ENCODE measurements around the gene DENND2A. TPM values are rescaled to one million over a fixed set of nuclear protein-coding genes. Genes with fewer than 3 reads are reported as not detected.

Gene DENND2A
- total RNA-seq, 4 donors from 2014 or later, result 2.0 to 10.9 (median 5.1) TPM

GRCh38 chr7:140581411-140581810 is 59.2 kb downstream of the DENND2A start:
- intact Hi-C loops (cut with DNase I), result no loop called here
- no peak overlapping the region for H3K27ac ChIP-seq
- DNase-seq, result no peak
- 85 to 88% methylated on average over 8 to 10 of the region's 10 CpGs for WGBS, 2 donors
- no peak for TF ChIP-seq POLR2A (IDR thresholded peaks at IDR 0.05)
- TF ChIP-seq, protein P1, sequence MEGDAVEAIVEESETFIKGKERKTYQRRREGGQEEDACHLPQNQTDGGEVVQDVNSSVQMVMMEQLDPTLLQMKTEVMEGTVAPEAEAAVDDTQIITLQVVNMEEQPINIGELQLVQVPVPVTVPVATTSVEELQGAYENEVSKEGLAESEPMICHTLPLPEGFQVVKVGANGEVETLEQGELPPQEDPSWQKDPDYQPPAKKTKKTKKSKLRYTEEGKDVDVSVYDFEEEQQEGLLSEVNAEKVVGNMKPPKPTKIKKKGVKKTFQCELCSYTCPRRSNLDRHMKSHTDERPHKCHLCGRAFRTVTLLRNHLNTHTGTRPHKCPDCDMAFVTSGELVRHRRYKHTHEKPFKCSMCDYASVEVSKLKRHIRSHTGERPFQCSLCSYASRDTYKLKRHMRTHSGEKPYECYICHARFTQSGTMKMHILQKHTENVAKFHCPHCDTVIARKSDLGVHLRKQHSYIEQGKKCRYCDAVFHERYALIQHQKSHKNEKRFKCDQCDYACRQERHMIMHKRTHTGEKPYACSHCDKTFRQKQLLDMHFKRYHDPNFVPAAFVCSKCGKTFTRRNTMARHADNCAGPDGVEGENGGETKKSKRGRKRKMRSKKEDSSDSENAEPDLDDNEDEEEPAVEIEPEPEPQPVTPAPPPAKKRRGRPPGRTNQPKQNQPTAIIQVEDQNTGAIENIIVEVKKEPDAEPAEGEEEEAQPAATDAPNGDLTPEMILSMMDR (IDR thresholded peaks at IDR 0.05), result no peak
- no peaks in the 10 kb centered on the region for H3K27me3 ChIP-seq
- no peak overlapping the region for H3K4me3 ChIP-seq (replicated peaks in 1 of 3)
- no peaks in the 10 kb centered on the region for H3K36me3 ChIP-seq
- no peaks in the 10 kb centered on the region for H3K9me3 ChIP-seq
- H3K4me1 ChIP-seq, result no peaks in the 10 kb centered on the region

DNA sequence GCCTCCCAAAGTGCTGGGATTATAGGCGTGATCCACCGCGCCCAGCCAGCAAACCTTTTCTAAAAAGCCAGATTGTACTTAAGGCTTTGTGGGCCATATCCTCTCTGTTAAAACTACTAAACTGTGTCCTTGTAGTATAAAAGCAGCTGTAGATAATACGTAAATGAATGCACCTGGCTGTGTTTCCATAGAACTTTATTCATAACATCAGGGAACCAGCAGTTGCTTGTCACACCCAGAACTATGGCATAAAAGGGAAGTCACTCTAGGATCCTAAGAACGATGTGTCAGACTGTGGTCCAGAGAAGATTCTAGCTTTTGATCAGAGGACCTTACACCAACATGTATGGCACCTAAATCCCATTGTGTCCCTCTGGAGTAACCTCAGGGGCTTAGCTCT is 63.0 kb downstream of the DENND2A start:
- no peak for DNase-seq
- Histone ChIP-seq H3K27me3 (no peaks in the 10 kb centered on the region), H3K27ac (no peak overlapping the region), H3K36me3 (no peaks in the 10 kb centered on the region), H3K9me3 (no peaks in the 10 kb centered on the region), H3K4me3 (replicated peaks in 1 of 3) (no peak overlapping the region), H3K4me1 (no peaks in the 10 kb centered on the region)
- intact Hi-C loops (cut with DNase I), result no loop called here
- TF ChIP-seq, protein P1 (IDR thresholded peaks at IDR 0.05), result no peak
- TF ChIP-seq POLR2A (IDR thresholded peaks at IDR 0.05), result no peak
- WGBS, 2 donors, result 96 to 99% methylated on average over 5 of the region's 5 CpGs

- Histone ChIP-seq H3K4me3 (replicated peaks in 1 of 3) (no peak overlapping the region), H3K27me3 (no peaks in the 10 kb centered on the region), H3K9me3 (no peaks in the 10 kb centered on the region), H3K27ac (no peak overlapping the region), H3K36me3 (no peaks in the 10 kb centered on the region), H3K4me1 (no peaks in the 10 kb centered on the region)
- TF ChIP-seq, protein P1 (IDR thresholded peaks at IDR 0.05), result no peak
- no peak for TF ChIP-seq POLR2A (IDR thresholded peaks at IDR 0.05)
- intact Hi-C loops (cut with DNase I), result no loop called here
- whole genome bisulfite sequencing, 2 donors, result 81% methylated on average over 1 of the region's 1 CpG
- DNase-seq, result no peak
Observed at GRCh38 chr7:140576589-140576988, 64.0 kb downstream of the DENND2A start.

DNA sequence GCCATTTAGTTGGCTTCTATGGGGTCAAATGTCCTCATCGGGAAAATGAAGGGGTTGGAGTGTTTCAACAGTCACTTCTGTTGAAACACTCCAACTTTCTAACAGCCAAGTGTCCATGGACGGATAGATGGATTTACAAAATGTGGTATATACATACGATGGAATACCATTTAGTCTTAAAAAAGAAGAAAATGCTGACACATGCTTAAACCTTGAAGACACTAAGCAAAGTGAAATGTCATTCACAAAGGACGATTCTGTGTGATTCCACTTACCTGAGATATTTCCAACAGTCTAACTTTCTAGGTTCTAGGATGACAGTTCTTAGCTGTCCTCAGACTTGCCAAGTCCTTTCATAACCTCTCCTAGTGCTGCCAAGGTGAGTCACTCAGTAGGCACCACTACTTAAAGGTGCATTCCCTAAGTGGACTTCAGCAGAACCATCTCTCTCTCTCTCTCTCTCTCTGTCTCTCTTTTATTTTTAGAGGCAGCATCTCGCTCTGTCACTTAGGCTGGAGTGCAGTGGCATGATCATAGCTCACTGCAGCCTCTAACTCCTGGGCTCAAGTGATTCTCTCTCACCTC is 69.0 kb downstream of the DENND2A start:
- Histone ChIP-seq H3K9me3 (no peaks in the 10 kb centered on the region), H3K27me3 (no peaks in the 10 kb centered on the region), H3K36me3 (no peaks in the 10 kb centered on the region), H3K27ac (no peak overlapping the region), H3K4me3 (replicated peaks in 1 of 3) (no peak overlapping the region), H3K4me1 (peaks cover 0 to 6% of the 10 kb centered on the region in 2 donors)
- WGBS, 2 donors, result 82 to 85% methylated on average over 5 of the region's 5 CpGs
- TF ChIP-seq, protein P1 (IDR thresholded peaks at IDR 0.05), result no peak
- TF ChIP-seq POLR2A (IDR thresholded peaks at IDR 0.05), result no peak
- DNase-seq, result no peak
- intact Hi-C loops (cut with DNase I), result no loop called here

- 90 to 95% methylated on average over 9 to 10 of the region's 10 CpGs for WGBS, 2 donors
- H3K4me3 ChIP-seq (replicated peaks in 1 of 3), result no peak overlapping the region
- DNase-seq, result no peak
- no peaks in the 10 kb centered on the region for H3K9me3 ChIP-seq
- no peak overlapping the region for H3K27ac ChIP-seq
- intact Hi-C loops (cut with DNase I), result no loop called here
- TF ChIP-seq, protein P1 (IDR thresholded peaks at IDR 0.05), result no peak
- TF ChIP-seq POLR2A (IDR thresholded peaks at IDR 0.05), result no peak
- H3K4me1 ChIP-seq, result peaks cover 0 to 6% of the 10 kb centered on the region in 2 donors
- no peaks in the 10 kb centered on the region for H3K36me3 ChIP-seq
- no peaks in the 10 kb centered on the region for H3K27me3 ChIP-seq
Observed at GRCh38 chr7:140570120-140570519, 70.5 kb downstream of the DENND2A start.

Data from thyroid gland (tissue), 4 donors.